Subcutaneous abdominal adipose tissue (tissue), 5 donors: ENCODE measurements around the gene NFE2L2.
"Not testable (repeated sequence)": the region's sequence is repeated elsewhere in the genome, so short reads cannot be mapped to it uniquely, and the experiment has no call there.

Source experiments
- H3K27ac ChIP-seq: one replicate; pipeline ENCODE4 v1.7.0; 2013; ENCODE audit warnings: low read depth, mild to moderate bottlenecking, inconsistent platforms, low read length, moderate library complexity
- H3K27me3 ChIP-seq, 5 donors: one replicate each; pipeline ENCODE4 v1.7.0; 2013; ENCODE audit warnings: low read length in 5 of 5, inconsistent platforms in 1 of 5; ENCODE audit not compliant: control insufficient read depth in 5 of 5, insufficient read depth in 4 of 5
- H3K36me3 ChIP-seq, 5 donors: one replicate each; pipeline ENCODE4 v1.7.0; 2013; ENCODE audit warnings: low read length in 5 of 5; ENCODE audit not compliant: control insufficient read depth in 5 of 5, insufficient read depth in 5 of 5
- H3K4me1 ChIP-seq, 5 donors: one replicate each; pipeline ENCODE4 v1.7.0; 2013; ENCODE audit warnings: low read length in 5 of 5, mild to moderate bottlenecking in 3 of 5, moderate library complexity in 1 of 5; ENCODE audit not compliant: control insufficient read depth in 5 of 5, insufficient read depth in 5 of 5
- H3K4me3 ChIP-seq, 5 donors: one replicate each; pipeline ENCODE4 v1.7.0; 2013; ENCODE audit warnings: low read length in 5 of 5, low read depth in 1 of 5
- H3K9ac ChIP-seq, 5 donors: one replicate each; pipeline ENCODE4 v1.7.0; 2013; ENCODE audit warnings: low read length in 5 of 5, mild to moderate bottlenecking in 4 of 5, moderate library complexity in 3 of 5
- H3K9me3 ChIP-seq, 5 donors: one replicate each; pipeline ENCODE4 v1.7.0; 2013; ENCODE audit warnings: low read length in 5 of 5; ENCODE audit not compliant: control insufficient read depth in 5 of 5
- donor health status: healthy.
- donor health status: healthy.
- donor health status: healthy.
- donor health status: healthy.
- donor health status: healthy.

NFE2L2 gene

DNA sequence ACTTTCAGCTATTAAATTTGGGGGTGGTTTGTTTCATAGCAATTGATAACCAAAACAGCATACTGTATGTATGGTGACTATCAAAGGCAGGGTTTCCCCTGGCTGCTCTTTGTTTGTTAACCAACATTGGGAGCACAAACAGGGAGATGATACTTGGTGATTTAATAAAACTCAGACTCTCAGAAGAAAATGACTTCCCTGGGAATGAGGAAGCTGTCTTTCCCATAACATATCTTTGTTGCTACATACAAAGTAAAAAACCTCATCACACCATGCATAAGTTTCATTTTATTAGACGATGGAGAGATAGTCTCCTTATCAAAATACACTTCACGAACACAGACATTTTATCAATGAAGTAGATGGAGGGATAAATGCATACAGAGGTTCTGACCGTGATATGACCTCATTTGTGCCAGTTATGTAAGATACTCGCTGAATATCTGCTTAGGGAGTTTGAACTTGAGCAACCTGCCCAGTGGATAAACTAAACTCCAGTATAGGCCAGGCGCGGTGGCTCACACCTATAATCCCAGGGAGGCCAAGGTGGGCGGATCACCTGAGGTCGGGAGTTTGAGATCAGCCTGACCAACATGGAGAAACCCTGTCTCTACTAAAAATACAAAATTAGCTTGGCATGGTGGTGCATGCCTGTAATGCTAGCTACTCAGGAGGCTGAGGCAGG is 3.8 kb upstream of the NFE2L2 start:
- no peak overlapping the region for H3K27ac ChIP-seq
- H3K9me3 ChIP-seq, result no peaks in the 10 kb centered on the region
- no peaks in the 10 kb centered on the region for H3K27me3 ChIP-seq
- H3K9ac ChIP-seq, result no peak overlapping the region
- H3K4me3 ChIP-seq, result no peak overlapping the region
- peaks cover 0 to 19% (median 17%) of the 10 kb centered on the region in 5 donors for H3K4me1 ChIP-seq
- H3K36me3 ChIP-seq, result no peaks in the 10 kb centered on the region

DNA sequence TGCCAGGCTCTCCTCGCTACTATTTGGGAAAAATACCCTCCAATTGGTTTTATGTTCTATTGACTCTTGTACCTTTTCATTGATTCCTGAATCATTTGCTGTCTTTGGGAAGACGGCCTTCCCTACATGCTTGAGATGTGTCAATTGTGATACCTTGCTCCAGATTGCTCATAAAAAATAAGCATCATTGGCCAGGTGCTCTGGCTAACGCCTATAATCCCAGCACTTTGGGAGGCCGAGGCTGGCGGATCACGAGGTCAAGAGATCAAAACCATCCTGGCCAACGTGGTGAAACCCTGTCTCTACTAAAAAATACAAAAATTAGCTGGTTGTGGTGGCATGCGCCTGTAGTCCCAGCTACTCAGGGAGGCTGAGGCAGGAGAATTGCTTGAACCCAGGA is 2.4 kb upstream of the NFE2L2 start:
- not testable (repeated sequence) for H3K9ac ChIP-seq, H3K36me3 ChIP-seq, H3K9me3 ChIP-seq, H3K27me3 ChIP-seq, H3K4me3 ChIP-seq, H3K27ac ChIP-seq
- peaks cover 0 to 24% (median 16%) of the 10 kb centered on the region in 5 donors for H3K4me1 ChIP-seq

DNA sequence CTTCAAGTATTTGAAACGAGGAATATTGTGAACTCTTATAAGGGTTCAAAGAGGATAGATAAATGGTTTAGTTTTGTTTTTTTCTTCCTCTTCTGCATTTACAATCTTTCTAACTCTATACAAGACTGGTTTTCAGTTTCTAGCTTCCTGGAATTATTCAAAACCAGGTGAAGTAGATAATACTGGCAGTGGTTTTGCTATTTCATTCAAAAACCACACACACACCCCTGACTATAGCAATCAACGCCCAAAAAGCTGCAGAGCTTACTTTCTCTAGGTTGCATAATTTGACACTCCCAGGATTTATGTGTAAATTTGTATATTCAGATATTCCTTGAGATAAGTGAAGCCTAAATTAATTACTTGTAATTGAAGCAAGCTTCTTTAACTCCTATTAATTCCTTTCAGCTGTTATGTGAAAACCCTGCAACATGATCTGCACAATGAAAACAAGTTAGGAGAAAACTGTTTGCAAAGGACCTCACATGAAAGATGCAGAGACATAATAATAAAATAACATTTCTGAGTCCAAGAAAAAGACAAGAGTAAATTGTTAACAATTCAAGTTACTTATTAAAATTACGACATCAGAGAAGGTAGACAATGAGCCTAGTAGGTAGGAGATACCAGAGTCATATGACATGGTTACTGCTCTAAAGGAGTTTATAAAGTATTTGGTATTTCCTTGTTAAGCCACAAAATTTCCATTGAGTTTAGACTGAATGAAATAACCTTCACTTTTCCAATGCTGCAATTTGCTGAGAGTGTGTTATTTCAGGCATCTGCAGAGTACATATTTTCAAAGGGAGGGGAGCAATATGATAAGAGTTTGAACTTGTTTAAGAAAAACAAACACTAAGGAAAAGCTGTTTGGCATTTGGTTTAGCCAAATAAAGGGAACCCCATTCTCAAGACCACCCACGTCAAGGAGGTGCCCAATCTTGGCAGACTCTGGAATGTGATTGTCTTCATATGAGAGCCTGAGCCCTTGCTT is 1.6 kb upstream of the NFE2L2 start:
- Histone ChIP-seq H3K9ac (peak overlapping the region in 3 of 5 donors; percentile 99), H3K9me3 (no peaks in the 10 kb centered on the region)

DNA sequence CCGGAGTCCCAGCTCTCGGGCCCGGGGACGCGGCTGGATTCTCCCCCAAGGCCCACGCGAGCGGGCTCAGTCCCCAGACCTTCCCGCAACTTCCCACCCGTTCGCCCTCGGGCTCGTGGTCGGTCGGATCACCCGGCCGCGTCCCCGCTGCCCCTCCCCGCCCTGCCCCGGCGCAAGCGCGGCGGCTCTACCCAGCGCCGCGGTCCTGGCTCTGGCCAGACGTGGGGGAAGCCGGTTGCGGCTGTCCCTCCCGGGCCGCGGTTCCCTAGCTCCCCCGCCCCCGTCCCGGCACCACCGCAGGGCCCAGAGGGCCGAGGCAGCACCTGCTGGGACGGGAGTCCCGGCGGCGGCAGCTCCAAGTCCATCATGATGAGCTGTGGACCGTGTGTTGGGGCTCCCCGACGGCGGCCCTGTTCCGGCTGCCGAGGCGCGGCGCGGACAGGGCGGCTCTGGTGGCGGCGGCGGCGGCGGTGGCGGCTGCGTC is 276 bp downstream of the NFE2L2 start:
- Histone ChIP-seq H3K4me1 (peaks cover 0 to 47% (median 39%) of the 10 kb centered on the region in 5 donors), H3K27me3 (no peaks in the 10 kb centered on the region), H3K36me3 (no peaks in the 10 kb centered on the region), H3K9me3 (no peaks in the 10 kb centered on the region), H3K4me3 (peak overlapping the region in 4 of 5 donors; percentile 67 to 84 (median 80)), H3K9ac (peak overlapping the region; percentile 70 to 99 (median 99)), H3K27ac (peak overlapping the region; percentile 99)

More for the DNA sequence above, 1.6 kb upstream of the NFE2L2 start:
- H3K27me3 ChIP-seq, result no peaks in the 10 kb centered on the region
- H3K4me1 ChIP-seq, result peaks cover 0 to 32% (median 25%) of the 10 kb centered on the region in 5 donors
- no peaks in the 10 kb centered on the region for H3K36me3 ChIP-seq
- peak overlapping the region in 4 of 5 donors; percentile 77 to 89 (median 81) for H3K4me3 ChIP-seq
- H3K27ac ChIP-seq, result peak overlapping the region; percentile 99

DNA sequence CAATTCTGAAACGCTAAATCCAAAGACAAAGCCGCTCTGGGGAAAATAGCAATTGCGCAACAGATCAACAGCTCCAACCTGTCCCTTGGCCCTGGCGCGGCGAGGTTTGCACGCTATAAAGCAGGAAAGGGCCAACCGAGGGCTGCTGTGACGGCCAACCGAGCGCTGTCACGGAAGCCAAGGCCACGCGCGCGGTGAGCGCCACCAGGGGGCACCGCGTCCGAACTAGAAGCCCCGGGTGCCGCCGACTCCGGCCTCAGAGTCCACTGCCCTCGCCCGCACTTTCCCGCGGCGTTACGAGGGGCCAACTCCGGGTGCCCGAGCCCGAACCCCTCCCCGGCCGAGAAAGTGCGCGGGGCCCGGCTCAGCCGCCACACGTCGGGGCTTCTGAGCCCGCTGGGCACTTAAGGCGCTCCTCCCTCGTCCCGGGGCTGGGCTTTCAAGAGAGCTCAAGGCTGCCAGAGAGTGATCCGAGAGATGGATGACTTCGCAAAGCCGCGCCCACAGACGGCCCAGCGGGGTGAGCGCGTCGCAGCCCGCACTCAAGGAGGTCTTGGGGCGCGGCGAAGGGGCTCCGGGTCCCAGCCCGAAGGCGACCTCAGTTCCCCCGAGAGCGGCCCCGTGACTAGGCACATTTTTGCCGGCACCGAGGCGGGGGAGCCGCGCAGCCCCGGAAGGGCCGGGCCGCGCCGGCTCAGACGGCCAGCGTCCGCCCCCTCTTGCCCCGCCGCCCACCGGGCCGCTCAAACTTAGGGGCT is 897 bp downstream of the NFE2L2 start:
- no peaks in the 10 kb centered on the region for H3K9me3 ChIP-seq
- H3K4me1 ChIP-seq, result peaks cover 0 to 53% (median 45%) of the 10 kb centered on the region in 5 donors
- H3K36me3 ChIP-seq, result peaks cover 0 to 2% (median 0%) of the 10 kb centered on the region in 5 donors
- no peaks in the 10 kb centered on the region for H3K27me3 ChIP-seq
- peak overlapping the region; percentile 70 to 99 (median 99) for H3K9ac ChIP-seq
- peak overlapping the region; percentile 67 to 84 (median 77) for H3K4me3 ChIP-seq
- peak overlapping the region; percentile 99 for H3K27ac ChIP-seq

DNA sequence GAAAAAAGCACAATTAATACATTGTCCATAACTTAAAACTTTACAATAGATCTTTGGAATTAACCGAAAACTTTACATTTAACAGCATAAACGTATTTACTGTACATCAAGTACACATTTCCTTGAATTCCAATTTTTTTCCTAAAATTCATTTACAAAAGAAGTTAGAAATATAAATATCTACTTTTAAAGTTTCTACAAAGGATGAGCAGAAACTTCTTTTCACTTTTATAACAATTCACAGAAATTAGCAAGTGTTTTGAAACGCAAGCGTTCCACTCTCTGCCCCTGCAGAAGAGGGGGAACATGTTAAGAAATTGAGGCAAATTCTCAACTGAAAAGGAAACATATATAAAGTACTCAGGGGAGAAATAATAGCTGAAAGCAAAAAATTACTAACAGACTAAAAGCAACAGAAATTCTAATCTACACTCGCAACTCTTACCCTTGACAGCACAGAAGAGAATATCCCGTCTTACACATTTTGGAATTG is 1.5 kb downstream of the NFE2L2 start:
- no peaks in the 10 kb centered on the region for H3K27me3 ChIP-seq

DNA sequence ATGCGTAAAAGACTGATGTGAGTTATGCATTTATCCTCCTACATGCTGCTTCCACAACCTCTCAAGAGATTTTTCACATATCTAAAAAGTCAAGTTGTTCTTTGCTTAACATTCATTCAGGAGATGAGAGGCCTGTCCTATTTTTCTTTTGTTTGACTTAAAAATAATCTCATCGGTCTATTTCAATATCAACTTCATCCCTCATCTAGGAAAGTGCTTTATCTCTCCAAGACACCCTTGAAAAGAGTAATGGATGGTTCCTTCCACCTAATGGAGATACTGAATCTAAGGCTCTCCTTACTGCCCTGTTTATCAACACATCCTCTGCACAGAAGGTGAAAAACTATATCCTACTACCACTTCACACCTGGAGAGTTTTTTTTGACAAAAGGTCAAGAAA is 2.4 kb downstream of the NFE2L2 start:
- H3K27me3 ChIP-seq, result no peaks in the 10 kb centered on the region
- H3K9me3 ChIP-seq, result peaks cover 0 to 2% (median 0%) of the 10 kb centered on the region in 5 donors
- H3K27ac ChIP-seq, result peak overlapping the region; percentile 99
- peaks cover 1 to 62% (median 58%) of the 10 kb centered on the region in 5 donors for H3K4me1 ChIP-seq
- peak overlapping the region; percentile 21 to 99 (median 87) for H3K9ac ChIP-seq
- H3K36me3 ChIP-seq, result peaks cover 0 to 2% (median 0%) of the 10 kb centered on the region in 5 donors
- peak overlapping the region; percentile 67 to 84 (median 77) for H3K4me3 ChIP-seq

More for the DNA sequence above, 1.5 kb downstream of the NFE2L2 start:
- Histone ChIP-seq H3K4me1 (peaks cover 0 to 54% (median 50%) of the 10 kb centered on the region in 5 donors), H3K36me3 (peaks cover 0 to 2% (median 0%) of the 10 kb centered on the region in 5 donors), H3K4me3 (peak overlapping the region; percentile 67 to 84 (median 77)), H3K9me3 (peaks cover 0 to 2% (median 0%) of the 10 kb centered on the region in 5 donors), H3K9ac (peak overlapping the region in 4 of 5 donors; percentile 84 to 99 (median 93)), H3K27ac (peak overlapping the region; percentile 99)

DNA sequence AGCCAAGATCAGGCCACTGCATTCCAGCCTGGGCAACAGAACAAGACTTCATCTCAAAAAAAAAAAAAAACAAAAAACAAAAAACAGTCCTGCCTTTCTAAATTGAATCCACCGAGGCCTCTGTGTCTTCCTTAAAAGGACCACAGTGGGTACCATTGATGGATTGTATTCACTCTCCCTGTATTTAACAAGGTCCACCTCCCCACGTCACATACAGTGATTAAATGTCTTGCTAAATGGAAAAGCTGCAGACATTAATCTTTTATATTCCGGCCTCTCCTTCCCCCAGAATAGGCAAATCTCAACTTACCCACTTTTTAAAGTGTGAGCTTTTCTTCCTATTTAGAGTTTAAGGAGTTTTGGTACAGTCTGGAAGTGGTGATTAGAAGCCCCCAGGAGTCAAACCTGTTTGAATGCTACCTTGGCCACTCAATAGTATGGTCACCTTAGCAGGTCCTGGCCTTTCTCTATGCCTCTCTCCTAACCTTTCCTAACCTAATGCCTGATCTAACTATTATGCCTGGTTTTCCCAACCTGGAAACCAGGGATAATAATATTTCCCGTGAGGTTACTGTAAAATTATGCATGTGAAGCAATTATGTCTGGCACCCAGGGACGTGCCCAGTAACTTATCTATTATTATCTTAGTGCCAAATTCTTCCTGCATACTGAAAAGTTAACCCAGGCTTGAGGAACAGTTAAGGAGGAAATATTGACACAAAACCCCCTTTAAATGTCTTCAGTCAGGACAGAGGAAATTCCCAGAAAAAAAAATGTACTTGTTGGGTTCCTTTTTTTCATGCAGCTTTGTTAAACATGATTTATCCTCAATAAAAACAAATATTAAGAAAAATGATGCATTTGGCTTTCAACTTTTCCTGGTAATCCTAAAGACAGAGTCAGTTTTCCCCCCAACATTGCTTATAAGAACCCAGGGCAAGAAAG is 3.1 kb downstream of the NFE2L2 start:
- Histone ChIP-seq H3K9me3 (peaks cover 0 to 2% (median 0%) of the 10 kb centered on the region in 5 donors), H3K4me1 (peaks cover 7 to 65% (median 62%) of the 10 kb centered on the region in 5 donors), H3K27ac (peak overlapping the region; percentile 99), H3K9ac (peak overlapping the region; percentile 3 to 99 (median 87)), H3K36me3 (peaks cover 0 to 2% (median 0%) of the 10 kb centered on the region in 5 donors), H3K4me3 (peak overlapping the region; percentile 67 to 84 (median 77)), H3K27me3 (no peaks in the 10 kb centered on the region)
